Measurements from ENCODE around the gene SH3BGRL2.
A peak's percentile ranks its signal among the peaks of the same experiment; 100 is the strongest.

Gene SH3BGRL2

GRCh38 chr6:79630883-79631692, at the start of gene SH3BGRL2:
Gene SH3BGRL2 (plus strand): TSS chr6:79631329. CDS start chr6:79631462, 133 bp downstream.
- peak; percentile 68 for DNase-seq

- DNase-seq: no peak
Observed at GRCh38 chr6:79584332-79584731, 46.8 kb upstream of the SH3BGRL2 start.

GRCh38 chr6:79586548-79586947, 44.6 kb upstream of the SH3BGRL2 start:
- peak; percentile 36 for DNase-seq

- no peak for DNase-seq
Observed at GRCh38 chr6:79589701-79590100, 41.4 kb upstream of the SH3BGRL2 start.

GRCh38 chr6:79597155-79597554, 34.0 kb upstream of the SH3BGRL2 start:
- DNase-seq: no peak

- no peak for DNase-seq
Observed at GRCh38 chr6:79598012-79598411, 33.1 kb upstream of the SH3BGRL2 start.

- DNase-seq: no peak
Observed at GRCh38 chr6:79599725-79600259, 31.3 kb upstream of the SH3BGRL2 start.

GRCh38 chr6:79600313-79600712, 30.8 kb upstream of the SH3BGRL2 start:
- DNase-seq: no peak

GRCh38 chr6:79600812-79601609, 30.1 kb upstream of the SH3BGRL2 start:
- DNase-seq: peak; percentile 59

- DNase-seq: no peak
Observed at GRCh38 chr6:79602859-79603258, 28.3 kb upstream of the SH3BGRL2 start.

GRCh38 chr6:79604583-79605037, 26.5 kb upstream of the SH3BGRL2 start:
- DNase-seq: peak; percentile 69

- peak; percentile 15 for DNase-seq
Observed at GRCh38 chr6:79605061-79605460, 26.1 kb upstream of the SH3BGRL2 start.

- DNase-seq: no peak
Observed at GRCh38 chr6:79605968-79606764, 25.0 kb upstream of the SH3BGRL2 start.

- no peak for DNase-seq
Observed at GRCh38 chr6:79607000-79607399, 24.1 kb upstream of the SH3BGRL2 start.

GRCh38 chr6:79608334-79609224, 22.6 kb upstream of the SH3BGRL2 start:
- DNase-seq: no peak

GRCh38 chr6:79609225-79609595, 21.9 kb upstream of the SH3BGRL2 start:
- no peak for DNase-seq

- DNase-seq: no peak
Observed at GRCh38 chr6:79610306-79611009, 20.7 kb upstream of the SH3BGRL2 start.

GRCh38 chr6:79612457-79612856, 18.7 kb upstream of the SH3BGRL2 start:
- no peak for DNase-seq

GRCh38 chr6:79612918-79613317, 18.2 kb upstream of the SH3BGRL2 start:
- no peak for DNase-seq

GRCh38 chr6:79613912-79614311, 17.2 kb upstream of the SH3BGRL2 start:
- DNase-seq: no peak

Measured in EL (cell line).